ENCODE data around the gene ANGPTL8. TPM values are rescaled to one million over a fixed set of nuclear protein-coding genes. Genes with fewer than 3 reads are reported as not detected.

Gene ANGPTL8
- total RNA-seq, 2 experiments from 2014 or later, result not detected

GRCh38 chr19:11273989-11274388 lies 34.6 kb downstream of the ANGPTL8 start:
- Mint-ChIP-seq H3K9me3 (no peaks in the 10 kb centered on the region), H3K27me3 (peaks cover 51% of the 10 kb centered on the region), H3K36me3 (ENCODE audit: low read depth) (no peaks in the 10 kb centered on the region), H3K4me3 (no peak overlapping the region), H3K4me1 (ENCODE audit: low read depth) (no peaks in the 10 kb centered on the region), H3K27ac (no peak overlapping the region)
- Histone ChIP-seq H3K4me3 (ENCODE audit: low read length) (no peak overlapping the region), H3K4me1 (ENCODE audit: insufficient read depth, low read length) (peaks cover 3% of the 10 kb centered on the region), H3K27me3 (ENCODE audit: control insufficient read depth in 1 of 2, insufficient read depth in 2 of 2, low read length in 2 of 2) (peaks cover 24 to 25% of the 10 kb centered on the region in 2 experiments), H3K9me3 (ENCODE audit: control insufficient read depth in 1 of 2, insufficient read depth in 1 of 2, low read length in 2 of 2) (peaks cover 12 to 30% of the 10 kb centered on the region in 2 experiments), H3K27ac (ENCODE audit: low read depth in 1 of 2, low read length in 2 of 2) (no peak overlapping the region), H3K36me3 (ENCODE audit: insufficient read depth, low read length) (no peaks in the 10 kb centered on the region)
- intact Hi-C loops (cut with DNase I, micrococcal nuclease), result no loop called here
- ATAC-seq (ENCODE audit: poor library complexity), result no peak
- TF ChIP-seq CTCF (IDR thresholded peaks at IDR 0.05), result no peak
- no peak for DNase-seq
- CTCF ChIA-PET, result no interaction called here
- POLR2A ChIA-PET, result no interaction called here

GRCh38 chr19:11274533-11275086 lies 35.2 kb downstream of the ANGPTL8 start:
- Histone ChIP-seq H3K36me3 (ENCODE audit: insufficient read depth, low read length) (no peaks in the 10 kb centered on the region), H3K27me3 (ENCODE audit: control insufficient read depth in 1 of 2, insufficient read depth in 2 of 2, low read length in 2 of 2) (peaks cover 17 to 24% of the 10 kb centered on the region in 2 experiments), H3K27ac (ENCODE audit: low read depth in 1 of 2, low read length in 2 of 2) (no peak overlapping the region), H3K4me3 (ENCODE audit: low read length) (no peak overlapping the region), H3K4me1 (ENCODE audit: insufficient read depth, low read length) (peaks cover 10% of the 10 kb centered on the region), H3K9me3 (ENCODE audit: control insufficient read depth in 1 of 2, insufficient read depth in 1 of 2, low read length in 2 of 2) (peaks cover 18 to 35% of the 10 kb centered on the region in 2 experiments)
- TF ChIP-seq CTCF (IDR thresholded peaks at IDR 0.05), result no peak
- H3K27ac Mint-ChIP-seq, result no peak overlapping the region
- H3K9me3 Mint-ChIP-seq, result no peaks in the 10 kb centered on the region
- H3K4me1 Mint-ChIP-seq (ENCODE audit: low read depth), result peaks cover 4% of the 10 kb centered on the region
- ChIA-PET POLR2A (no interaction called here), CTCF (no interaction called here)
- DNase-seq, result no peak
- ATAC-seq (ENCODE audit: poor library complexity), result no peak
- H3K27me3 Mint-ChIP-seq, result peaks cover 48% of the 10 kb centered on the region
- intact Hi-C loops (cut with DNase I, micrococcal nuclease), result no loop called here
- no peak overlapping the region for H3K4me3 Mint-ChIP-seq
- H3K36me3 Mint-ChIP-seq (ENCODE audit: low read depth), result no peaks in the 10 kb centered on the region

- no peak for TF ChIP-seq CTCF (IDR thresholded peaks at IDR 0.05)
- peaks cover 15% of the 10 kb centered on the region for H3K4me1 Mint-ChIP-seq (ENCODE audit: low read depth)
- H3K4me3 ChIP-seq (ENCODE audit: low read length), result no peak overlapping the region
- DNase-seq, result no peak
- ChIA-PET POLR2A (no interaction called here), CTCF (no interaction called here)
- H3K4me1 ChIP-seq (ENCODE audit: insufficient read depth, low read length), result peaks cover 22% of the 10 kb centered on the region
- no peak overlapping the region for H3K27ac ChIP-seq (ENCODE audit: low read depth in 1 of 2, low read length in 2 of 2)
- no peak overlapping the region for H3K4me3 Mint-ChIP-seq
- no peaks in the 10 kb centered on the region for H3K36me3 ChIP-seq (ENCODE audit: insufficient read depth, low read length)
- peaks cover 56% of the 10 kb centered on the region for H3K27me3 Mint-ChIP-seq
- no peaks in the 10 kb centered on the region for H3K9me3 Mint-ChIP-seq
- no peaks in the 10 kb centered on the region for H3K36me3 Mint-ChIP-seq (ENCODE audit: low read depth)
- no peak for ATAC-seq (ENCODE audit: poor library complexity)
- intact Hi-C loops (cut with DNase I, micrococcal nuclease), result no loop called here
- H3K9me3 ChIP-seq (ENCODE audit: control insufficient read depth in 1 of 2, insufficient read depth in 1 of 2, low read length in 2 of 2), result peaks cover 21 to 50% of the 10 kb centered on the region in 2 experiments
- H3K27me3 ChIP-seq (ENCODE audit: control insufficient read depth in 1 of 2, insufficient read depth in 2 of 2, low read length in 2 of 2), result peaks cover 29% of the 10 kb centered on the region in 2 experiments
- no peak overlapping the region for H3K27ac Mint-ChIP-seq
Observed at GRCh38 chr19:11278670-11279069, 39.3 kb downstream of the ANGPTL8 start.

Data from CD4-positive, alpha-beta T cell (primary cell).